ENCODE measurements around the gene RBM42.
A peak's percentile ranks its signal among the peaks of the same experiment; 100 is the strongest.
"Not testable (repeated sequence)": the region's sequence is repeated elsewhere in the genome, so short reads cannot be mapped to it uniquely, and the experiment has no call there.

The RBM42 gene

GRCh38 chr19:35622750-35623149 lies 6.1 kb upstream of the RBM42 start:
- DNase-seq = no peak

DNA sequence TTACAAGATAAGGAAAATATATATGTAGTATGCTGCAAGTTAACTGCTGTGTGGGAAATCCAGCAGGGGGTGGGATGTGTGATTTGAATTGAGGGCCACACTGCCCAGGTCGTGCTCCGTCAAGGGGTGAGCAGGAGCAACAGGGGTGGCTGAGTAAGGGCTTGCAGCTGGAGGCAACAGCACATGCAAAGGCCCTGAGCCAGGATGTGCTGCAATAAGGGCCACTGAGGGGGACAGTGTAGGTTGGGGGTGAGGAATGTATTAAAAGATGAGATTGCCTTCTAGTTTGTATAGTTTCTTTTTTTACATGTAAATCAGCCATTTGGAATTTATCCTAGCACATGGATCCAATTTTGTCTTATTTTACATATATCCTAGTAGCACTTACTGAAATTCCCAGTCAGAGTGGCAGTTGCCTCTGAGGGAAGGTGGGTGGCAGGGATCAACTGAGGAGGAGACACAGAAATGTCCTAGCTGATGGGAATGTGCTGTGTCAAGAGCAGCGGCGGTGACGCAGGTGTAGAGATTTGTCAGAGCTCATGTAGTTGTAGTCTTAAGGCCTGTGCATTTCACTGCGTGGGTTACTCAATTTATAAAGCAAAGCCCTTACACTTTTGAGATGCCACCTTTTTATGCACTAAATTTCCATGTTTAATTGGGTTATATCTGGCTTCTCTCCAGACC lies 5.4 kb upstream of the RBM42 start:
- DNase-seq = no peak

- no peak for DNase-seq
Measured at GRCh38 chr19:35628264-35628564, 622 bp upstream of the RBM42 start.

GRCh38 chr19:35629332-35629633 lies 447 bp downstream of the RBM42 start:
- DNase-seq = no peak

DNA sequence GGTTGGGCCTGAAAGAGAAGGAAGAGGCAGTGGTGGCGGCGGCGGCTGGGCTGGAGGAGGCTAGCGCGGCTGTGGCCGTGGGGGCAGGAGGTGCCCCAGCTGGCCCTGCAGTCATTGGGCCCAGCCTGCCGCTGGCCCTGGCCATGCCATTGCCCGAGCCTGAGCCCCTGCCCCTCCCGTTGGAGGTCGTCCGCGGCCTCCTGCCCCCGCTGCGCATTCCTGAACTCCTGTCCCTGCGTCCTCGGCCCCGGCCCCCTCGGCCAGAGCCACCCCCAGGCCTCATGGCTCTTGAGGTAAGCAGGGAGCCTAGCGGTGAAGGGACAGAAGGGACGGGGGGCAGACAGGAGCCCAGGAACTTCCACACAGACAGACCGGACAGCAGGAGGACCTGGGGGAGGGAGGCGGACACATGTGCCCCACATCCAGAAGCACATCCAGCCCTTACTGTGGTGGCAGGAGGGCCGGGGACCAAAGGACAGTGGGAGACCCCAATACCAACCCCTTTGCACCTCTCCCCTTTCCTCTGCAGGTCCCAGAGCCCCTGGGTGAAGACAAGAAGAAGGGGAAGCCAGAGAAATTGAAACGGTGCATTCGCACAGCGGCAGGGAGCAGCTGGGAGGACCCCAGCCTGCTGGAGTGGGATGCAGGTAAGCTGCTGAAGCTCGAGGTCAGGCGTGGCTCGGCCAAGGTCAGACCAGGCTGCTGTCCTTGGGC lies 5.0 kb downstream of the RBM42 start:
- DNase-seq = no peak

DNA sequence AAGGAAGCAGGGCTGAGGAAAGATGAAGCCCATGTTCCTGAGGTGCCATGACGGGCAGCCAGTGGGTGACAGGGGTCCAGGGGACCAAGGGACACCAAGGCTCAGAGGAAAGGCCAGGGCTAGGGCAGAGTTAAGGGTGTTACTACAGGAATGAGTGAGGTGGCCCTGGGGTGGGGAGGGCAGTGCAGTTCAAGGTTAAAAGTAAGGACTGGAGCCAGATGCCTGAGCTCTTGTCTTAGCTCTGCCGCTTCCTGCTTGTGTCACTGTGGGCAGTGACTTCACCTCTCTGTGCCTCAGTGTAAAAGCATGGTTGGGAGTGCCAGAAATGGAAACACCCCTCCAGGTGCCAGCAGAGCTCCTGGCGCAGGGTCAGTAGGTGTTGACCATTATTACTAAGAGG lies 7.8 kb downstream of the RBM42 start:
- no peak for DNase-seq

- DNase-seq = no peak
Measured at GRCh38 chr19:35637165-35637564, 8.3 kb downstream of the RBM42 start.

GRCh38 chr19:35639321-35639639 lies 10.4 kb downstream of the RBM42 start:
- DNase-seq = no peak

DNA sequence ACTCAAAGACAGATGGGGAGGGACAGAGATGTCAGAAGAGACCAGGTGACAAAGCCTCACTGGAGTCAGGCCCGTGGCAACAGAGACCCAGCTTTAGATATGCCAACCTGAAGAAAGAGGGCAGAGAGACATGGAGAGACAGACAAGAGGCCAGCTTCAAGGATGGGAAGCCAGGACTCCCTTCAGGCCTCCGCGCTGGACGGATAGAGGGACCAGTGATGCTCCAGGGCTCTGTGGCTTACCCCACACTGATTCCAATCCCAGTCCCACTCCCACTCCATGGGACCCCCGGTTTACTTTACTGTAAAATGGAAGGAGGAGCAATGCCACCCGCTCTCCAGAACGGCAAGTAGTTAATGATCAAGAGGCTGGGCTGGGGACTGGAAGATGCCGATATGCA lies 11.0 kb downstream of the RBM42 start:
- no peak for DNase-seq

DNA sequence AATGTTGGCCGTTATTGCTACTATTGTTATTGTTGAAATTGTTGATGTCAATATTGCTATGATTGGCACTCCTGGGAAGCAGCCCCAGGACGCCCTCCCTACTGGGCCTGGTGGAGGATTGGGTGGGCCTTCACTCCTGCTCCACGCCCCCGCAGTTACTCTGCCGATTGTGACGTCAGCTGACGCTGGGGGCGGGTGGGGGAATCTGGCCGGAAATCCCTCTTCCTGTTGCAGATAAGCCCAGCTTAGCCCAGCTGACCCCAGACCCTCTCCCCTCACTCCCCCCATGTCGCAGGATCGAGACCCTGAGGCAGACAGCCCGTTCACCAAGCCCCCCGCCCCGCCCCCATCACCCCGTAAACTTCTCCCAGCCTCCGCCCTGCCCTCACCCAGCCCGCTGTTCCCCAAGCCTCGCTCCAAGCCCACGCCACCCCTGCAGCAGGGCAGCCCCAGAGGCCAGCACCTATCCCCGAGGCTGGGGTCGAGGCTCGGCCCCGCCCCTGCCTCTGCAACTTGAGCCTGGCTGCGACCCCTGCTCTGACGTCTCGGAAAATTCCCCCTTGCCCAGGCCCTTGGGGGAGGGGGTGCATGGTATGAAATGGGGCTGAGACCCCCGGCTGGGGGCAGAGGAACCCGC lies 12.8 kb downstream of the RBM42 start, which contains the start of gene ETV2:
Gene ETV2, plus strand, starts transcription at position 231 of the 637 bp plus-strand sequence. CDS start 716 bp downstream, outside the sequence.
- peak; percentile 53 for DNase-seq

DNA sequence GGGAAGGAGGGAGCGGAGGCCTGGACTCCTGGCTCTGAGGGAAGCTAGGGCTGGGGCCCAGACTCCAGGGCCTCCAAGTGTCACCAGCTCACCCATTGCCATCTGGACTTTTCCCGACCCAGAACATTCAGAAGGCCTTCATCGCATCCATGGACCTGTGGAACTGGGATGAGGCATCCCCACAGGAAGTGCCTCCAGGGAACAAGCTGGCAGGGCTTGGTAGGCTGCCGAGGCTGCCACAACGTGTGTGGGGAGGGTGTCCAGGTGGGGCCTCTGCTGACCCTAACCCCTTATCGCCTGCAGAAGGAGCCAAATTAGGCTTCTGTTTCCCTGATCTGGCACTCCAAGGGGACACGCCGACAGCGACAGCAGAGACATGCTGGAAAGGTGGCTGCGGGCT lies 13.5 kb downstream of the RBM42 start:
- DNase-seq = no peak

GRCh38 chr19:35642798-35643254 lies 14.0 kb downstream of the RBM42 start:
- DNase-seq = no peak

DNA sequence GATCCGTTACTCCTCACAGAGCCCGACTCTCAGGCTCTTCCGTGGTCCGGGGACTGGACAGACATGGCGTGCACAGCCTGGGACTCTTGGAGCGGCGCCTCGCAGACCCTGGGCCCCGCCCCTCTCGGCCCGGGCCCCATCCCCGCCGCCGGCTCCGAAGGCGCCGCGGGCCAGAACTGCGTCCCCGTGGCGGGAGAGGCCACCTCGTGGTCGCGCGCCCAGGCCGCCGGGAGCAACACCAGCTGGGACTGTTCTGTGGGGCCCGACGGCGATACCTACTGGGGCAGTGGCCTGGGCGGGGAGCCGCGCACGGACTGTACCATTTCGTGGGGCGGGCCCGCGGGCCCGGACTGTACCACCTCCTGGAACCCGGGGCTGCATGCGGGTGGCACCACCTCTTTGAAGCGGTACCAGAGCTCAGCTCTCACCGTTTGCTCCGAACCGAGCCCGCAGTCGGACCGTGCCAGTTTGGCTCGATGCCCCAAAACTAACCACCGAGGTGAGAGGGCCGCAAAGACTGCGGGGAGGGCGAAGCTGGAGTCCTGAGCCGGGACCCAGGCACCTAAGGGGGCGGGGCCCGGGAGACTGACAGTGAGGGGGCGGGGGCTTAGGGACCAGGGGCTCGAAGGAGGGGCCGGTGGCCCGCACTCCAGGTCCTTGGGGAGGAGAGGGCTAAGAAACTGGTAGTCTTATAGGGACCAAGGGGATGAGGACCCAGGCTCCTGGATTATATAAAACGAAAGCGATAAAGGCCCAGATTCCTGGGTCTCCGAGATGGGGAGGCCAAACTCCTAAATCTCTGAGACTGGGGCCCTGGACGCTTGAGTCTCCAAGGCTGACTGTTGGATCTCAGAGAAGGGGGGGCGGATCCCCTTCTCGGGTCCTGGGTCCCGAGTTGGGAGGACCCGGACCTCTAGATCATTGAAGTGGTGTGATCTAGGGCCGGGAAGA lies 14.7 kb downstream of the RBM42 start:
- DNase-seq = peak; percentile 67

GRCh38 chr19:35644206-35644986 lies 15.6 kb downstream of the RBM42 start:
- DNase-seq = peak; percentile 96

- peak; percentile 74 for DNase-seq
Measured at GRCh38 chr19:35644987-35645679, 16.3 kb downstream of the RBM42 start.

DNA sequence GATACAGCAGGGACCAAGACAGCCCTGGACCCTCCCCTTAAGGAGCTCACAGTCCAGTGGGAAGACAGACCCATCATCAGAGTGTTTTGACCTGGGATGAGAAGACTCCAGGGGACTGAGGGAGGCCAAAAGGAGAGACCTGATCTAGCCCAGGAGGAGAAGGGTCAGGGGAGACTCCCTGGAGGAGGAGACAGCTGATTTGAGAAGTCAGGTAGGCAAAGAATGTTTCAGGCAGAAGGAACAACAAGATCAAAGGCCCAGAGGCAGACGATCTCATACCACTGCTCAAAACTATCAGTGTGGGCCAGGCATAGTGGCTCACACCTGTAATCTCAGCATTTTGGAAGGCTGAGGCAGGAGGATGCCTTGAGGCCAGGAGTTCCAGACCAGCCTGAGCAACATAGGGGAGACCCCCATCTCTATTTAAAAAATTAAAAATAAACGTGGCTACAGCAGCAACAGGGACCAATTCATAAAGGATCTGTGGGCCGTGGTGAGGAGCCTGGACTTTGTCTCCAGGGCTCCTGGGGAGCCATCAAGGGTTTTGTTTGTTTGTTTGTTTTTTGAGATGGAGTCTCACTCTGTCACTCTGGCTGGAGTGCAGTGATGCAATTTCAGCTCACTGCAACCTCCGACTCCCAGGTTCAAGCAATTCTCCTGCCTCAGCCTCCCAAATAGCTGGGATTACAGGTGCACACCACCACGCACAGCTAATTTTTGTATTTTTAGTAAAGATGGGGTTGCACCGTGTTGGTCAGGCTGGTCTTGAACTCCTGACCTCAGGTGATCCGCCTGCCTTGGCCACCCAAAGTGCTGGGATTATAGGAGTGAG lies 17.1 kb downstream of the RBM42 start:
- no peak for DNase-seq

- DNase-seq = peak; percentile 99
Measured at GRCh38 chr19:35648017-35648961, 19.5 kb downstream of the RBM42 start, which contains the start of gene COX6B1. COX6B1 (plus strand) TSS chr19:35648323; CDS start chr19:35651244, 2,921 bp downstream.

GRCh38 chr19:35650581-35650980 lies 21.7 kb downstream of the RBM42 start:
- no peak for DNase-seq

DNA sequence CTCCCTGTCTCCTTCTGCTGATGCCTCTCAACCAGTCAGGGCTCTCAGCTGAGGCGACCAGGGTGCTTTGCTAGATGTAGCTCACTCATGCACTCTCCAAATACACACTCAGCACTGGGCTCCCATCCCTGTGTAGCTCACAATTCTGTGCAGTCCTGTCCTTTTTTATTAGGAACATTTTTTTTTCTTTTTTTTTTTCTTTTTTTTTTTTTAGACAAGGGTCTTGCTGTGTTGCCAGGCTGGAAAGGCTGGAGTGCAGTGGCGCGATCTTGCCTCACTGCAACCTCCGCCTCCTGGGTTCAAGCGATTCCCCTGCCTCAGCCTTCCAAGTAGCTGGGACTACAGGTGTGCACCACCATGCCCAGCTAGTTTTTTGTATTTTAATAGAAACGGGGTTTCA lies 26.0 kb downstream of the RBM42 start:
- not testable (repeated sequence) for DNase-seq

DNA sequence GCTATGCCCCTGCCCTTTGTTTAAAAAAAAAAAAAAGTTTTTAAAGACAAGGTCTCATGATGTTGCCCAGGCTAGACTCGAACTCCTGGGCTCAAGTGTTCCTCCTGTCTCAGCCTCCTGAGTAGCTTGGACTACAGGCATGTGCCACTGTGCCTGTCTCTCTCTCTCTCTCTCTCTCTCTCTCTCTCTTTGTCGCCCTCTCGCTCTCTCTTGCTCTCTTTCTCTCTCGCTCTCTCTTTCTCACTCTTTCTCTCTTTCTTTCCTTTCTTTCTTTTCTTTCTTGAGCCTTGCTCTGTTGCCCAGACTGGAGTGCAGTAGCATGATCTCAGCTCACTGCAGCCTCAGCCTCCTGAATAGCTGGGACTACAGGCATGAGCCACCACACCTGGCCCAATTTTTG lies 26.8 kb downstream of the RBM42 start:
- DNase-seq = no peak
